GM21390 (cell line): Measurements from ENCODE around the gene CDCA5.
"Not testable (repeated sequence)": the region's sequence is repeated elsewhere in the genome, so short reads cannot be mapped to it uniquely, and the experiment has no call there.

Source experiments
- ATAC-seq: cut with Tn5 transposase; IDR thresholded peaks from one replicate; pipeline ENCODE4 v1.9.1; 2021; ENCODE audit not compliant: unreplicated experiment

CDCA5 gene

DNA sequence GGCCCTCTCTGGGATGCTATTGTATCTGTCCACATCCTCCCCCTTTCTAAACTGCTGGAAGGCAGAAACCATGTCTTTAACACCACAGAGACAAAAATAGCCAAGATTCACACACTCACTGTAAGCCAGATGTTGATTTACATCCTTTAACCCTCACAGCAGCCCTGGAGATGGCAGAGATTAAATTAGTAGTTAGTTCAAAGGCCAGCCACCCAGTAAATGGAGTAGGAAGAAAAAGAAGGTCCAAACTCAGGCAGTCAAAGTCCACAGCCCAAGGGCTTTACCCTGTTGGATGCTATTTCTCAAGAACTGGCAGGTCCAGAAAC lies 35.8 kb upstream of the CDCA5 start:
- ATAC-seq, result no peak

DNA sequence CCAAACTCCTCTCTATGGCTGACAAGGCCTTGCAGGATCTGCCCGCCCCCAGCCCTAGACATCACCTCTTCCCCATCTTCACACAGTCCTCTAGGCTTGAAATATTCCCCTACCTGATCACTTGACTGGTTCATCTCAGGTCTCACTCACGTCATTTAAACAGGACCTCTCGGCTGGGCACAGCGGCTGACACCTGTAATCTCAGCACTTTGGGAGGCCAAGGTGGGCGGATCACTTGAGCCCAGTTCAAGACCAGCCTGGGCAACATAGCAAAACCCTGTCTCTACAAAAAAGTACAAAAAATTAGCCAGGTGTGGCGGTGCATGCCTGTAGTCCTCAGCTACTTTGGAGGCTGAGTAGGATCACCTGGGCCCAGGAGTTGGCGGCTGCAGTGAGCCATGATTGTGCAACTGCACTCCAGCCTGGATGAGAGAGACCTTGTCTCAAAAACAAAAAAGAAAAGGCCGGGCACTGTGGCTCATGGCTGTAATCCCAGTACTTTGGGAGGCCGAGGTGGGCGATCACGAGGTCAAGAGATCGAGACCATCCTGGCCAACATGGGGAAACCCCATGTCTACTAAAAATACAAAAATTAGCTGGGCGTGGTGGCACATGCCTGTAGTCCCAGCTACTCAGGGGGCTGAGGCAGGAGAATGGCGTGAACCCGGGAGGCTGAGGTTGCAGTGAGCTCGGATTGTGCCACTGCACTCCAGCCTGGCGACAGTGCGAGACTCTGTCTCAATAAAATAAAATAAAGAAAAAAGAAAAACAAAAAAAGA lies 35.2 kb upstream of the CDCA5 start:
- ATAC-seq, result not testable (repeated sequence)

DNA sequence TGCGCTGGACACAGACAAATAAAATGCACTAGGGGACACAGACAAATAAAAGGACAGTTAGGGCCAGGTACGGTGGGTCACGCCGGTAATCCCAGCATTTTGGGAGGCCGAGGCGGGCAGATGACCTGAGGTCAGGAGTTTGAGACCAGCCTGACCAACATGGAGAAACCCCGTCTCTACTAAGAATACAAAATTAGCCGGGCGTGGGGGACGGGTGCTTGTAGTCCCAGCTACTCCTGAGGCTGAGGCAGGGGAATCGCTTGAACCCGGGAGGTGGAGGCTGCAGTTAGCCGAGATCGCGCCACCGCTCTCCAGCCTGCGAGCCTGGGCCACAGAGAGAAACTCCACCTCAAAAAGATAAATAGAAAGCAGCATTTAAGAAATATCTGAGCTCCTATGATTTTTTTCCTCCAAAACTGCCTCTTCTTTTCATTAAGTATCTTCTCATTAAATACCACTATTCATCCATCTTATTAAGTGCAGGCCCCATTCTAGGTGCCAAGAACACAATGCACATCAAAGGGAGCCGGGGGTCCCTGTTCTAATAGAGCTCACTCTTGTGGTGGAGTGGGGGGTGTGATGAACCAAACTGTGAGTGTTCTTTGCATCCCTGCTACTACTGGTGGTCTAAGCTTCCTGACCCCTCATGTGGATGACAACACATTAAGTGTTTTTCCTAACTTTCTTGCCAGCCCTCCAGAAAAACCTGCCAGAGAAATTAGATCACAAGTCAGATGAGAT lies 34.4 kb upstream of the CDCA5 start:
- no peak for ATAC-seq

DNA sequence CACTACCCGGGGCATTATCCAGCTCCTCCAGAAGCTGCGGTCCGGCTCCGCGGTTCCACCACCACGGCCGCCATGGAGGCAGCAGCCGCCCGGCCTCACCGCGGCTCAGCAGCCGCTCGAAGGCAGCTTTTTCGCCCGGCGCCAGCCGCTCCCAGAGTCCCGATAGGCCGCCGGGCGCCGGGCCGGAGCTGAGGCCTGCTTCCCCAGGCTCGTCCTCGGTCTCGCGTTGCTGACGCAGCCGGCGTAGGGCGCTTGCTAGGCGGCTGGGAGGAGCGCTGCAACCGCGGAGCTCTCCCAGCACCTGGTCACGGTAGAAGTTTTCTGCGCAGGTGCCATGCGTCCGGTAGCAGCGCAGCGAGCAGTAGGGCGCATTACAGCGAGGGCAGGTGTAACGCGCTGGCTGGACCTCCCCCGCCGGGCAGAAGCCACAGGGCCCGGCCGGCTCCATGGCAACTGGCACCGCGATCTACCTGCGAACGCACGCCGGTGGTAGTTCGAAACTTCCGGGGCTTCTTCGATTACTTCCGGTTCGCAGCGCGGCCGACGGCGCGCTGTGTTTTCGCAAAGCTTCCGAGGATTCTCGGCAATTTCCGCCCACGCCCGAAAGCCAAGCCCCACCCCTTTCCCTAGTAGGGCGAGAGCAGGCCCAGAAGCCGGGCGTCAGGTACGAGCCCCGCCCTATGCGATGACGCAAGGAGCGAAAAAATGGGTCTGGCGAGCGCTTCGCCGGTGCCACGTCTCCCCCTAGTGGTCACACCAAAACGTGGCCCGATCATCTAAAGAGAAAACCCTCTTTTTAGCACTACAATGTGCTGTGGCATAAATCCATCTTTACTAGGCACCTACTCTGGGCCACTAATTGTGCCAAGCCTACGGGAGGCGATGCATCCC lies 33.6 kb upstream of the CDCA5 start, which contains the start of gene ZNHIT2:
ZNHIT2 (minus strand) TSS at position 496 of the 891 bp plus-strand sequence; CDS start at position 448, 48 bp downstream.
- ATAC-seq, result peak; percentile 53

DNA sequence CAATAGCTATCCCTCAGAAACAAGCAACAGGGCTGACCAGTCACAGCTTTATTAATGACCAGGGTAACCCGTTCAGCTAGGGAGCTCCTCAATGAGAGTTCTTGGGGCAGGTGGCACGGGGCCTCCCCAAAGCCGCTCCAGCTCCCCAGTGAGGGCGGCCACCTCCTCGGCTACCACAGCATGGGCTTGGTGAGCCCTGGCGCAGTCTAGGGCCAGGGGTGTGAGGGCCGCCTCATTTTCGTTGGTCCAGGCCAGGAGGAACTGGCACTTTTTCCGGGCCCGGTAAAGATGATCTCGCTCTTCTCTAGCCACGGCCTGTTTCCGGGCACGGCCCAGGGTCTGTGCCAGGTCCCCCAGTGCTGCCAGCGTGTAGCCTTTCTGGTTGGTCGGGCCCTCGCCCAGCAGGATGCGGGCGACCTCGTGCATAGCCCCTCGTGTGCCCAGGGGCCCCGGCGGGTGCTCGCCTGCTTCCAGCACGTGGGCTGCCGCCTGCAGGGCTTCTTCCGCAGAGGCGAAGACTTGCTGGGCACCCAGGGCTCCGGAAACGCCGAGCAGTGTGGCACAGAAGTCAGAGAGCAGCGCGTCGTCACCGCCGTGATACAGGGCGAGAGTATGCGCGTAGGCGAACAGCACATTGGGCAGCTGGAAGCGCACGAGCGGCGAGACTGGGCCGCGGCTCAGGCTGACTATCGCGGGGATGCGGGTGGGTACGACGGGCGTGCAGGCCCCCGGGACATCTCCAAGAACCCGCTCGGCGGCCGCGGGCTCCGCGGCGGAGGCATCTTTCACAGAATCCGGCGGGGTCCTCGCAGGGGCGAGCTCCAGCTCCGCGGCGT lies 32.7 kb upstream of the CDCA5 start:
- no peak for ATAC-seq

DNA sequence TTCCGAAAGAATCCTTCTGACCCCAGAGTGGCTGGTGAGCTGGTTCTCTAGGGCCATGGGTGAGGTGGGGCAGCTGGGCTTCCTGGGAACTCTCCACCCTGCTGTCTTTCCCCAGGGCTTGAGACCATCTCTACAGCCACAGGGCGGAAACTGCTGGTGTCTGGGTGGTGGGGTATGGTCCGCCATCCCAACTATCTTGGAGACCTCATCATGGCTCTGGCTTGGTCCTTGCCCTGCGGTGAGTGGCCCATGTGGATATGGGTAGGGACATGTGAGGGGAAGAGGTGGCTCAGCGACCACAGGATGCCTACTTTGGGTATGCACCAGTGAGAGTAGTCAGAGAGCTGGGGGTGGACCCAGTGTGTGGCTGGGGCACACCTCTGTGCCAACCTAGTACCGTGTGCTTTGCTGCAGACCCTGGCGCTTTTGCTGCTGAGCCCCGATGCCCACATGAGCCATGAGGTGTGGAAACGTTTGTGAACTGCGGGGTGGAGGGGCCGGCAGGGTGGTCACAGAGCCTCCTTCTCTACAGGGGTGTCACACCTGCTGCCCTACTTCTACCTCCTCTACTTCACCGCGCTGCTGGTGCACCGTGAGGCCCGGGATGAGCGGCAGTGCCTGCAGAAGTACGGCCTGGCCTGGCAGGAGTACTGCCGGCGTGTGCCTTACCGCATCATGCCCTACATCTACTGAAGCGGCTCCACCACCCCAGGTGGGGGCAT lies 31.7 kb upstream of the CDCA5 start:
- no peak for ATAC-seq

DNA sequence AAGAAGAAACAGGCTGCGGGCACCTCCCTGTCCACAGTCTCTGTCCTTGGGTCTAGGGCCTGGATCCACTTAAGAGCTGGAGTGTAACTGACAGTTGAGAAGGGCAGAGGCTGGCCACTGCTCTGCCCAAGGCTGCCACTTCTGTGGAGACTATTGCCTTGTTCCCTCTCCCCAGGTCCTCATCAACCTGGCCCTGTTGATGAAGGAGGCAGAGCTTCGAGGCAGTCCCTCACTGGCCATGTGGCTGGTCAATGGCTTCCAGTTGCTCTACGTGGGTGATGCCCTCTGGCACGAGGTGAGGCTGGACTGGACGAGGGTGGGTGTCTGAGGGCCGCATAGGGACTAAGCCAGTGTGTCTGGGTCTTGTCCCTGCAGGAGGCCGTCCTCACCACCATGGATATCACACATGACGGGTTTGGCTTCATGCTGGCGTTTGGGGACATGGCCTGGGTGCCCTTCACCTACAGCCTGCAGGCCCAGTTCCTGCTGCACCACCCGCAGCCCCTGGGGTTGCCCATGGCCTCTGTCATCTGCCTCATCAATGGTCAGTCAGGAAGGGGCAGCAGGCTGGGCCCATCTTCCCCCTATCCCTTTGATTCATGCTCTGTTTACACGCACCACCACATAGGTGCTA lies 30.8 kb upstream of the CDCA5 start:
- no peak for ATAC-seq

DNA sequence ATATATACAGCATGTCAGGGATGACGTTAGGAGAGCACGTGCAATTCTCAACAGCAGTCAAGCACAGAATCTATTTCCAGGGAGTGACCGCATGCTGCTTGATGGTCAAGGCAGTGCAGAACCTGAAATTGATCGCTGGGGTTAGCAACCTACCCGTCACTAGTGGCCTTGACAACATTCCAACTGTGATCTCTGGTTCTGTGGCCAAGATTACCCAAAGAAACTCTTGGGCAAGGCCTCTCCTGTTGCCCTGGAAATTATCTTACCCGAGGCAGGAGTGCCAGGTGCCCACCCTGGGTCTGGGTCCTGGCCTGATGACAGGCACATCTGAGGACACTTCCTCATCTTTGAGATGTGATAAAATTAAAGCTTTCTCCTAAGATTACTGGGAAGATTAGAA lies 30.0 kb upstream of the CDCA5 start:
- ATAC-seq, result no peak

DNA sequence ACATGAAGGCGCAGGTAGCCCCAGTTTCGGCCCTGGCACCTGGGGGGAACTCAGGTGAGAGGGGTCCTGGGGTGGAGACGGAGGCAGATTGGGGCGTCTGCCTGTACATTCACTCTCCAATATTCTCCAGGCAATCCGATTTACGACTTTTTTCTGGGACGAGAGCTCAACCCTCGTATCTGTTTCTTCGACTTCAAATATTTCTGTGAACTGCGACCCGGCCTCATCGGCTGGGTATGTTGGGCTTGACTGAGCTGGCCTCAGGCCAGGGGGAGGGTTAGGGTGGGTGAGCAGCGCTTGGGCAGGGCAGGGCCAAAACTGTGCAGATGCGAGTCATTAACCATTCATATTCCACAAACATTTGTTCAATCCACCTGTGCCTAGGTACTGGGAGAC lies 29.5 kb upstream of the CDCA5 start:
- no peak for ATAC-seq

DNA sequence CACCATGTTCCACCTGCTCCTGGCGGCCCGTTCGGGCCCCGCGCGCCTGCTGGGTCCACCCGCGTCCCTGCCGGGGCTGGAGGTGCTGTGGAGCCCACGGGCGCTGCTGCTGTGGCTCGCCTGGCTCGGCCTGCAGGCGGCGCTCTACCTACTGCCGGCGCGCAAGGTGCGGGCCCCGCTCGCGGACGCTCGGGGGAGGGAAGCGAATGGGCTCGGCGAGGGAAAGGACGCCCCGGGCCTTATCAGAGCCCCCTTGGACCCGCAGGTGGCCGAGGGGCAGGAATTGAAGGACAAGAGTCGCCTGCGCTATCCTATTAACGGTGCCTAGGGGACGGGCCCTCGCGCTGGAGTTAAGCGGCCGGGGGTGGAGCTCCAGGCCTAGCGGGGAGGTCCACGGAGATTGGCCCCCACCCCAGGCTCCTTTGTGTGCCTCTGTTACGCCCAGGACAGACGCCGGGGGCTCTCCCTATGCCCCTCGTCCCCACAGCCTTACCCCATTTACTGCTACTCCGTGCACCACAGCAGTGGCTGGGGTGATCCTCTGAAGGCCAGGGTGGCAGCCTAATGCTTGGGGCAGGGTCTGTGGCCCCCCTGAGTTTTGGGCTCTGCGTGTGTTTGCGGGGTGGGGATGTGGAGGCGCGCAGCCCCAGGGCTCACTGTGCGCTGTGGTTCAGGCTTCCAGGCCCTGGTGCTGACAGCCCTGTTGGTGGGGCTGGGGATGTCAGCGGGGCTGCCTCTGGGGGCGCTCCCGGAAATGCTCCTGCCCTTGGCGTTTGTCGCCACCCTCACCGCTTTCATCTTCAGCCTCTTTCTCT lies 28.9 kb upstream of the CDCA5 start:
- no peak for ATAC-seq

DNA sequence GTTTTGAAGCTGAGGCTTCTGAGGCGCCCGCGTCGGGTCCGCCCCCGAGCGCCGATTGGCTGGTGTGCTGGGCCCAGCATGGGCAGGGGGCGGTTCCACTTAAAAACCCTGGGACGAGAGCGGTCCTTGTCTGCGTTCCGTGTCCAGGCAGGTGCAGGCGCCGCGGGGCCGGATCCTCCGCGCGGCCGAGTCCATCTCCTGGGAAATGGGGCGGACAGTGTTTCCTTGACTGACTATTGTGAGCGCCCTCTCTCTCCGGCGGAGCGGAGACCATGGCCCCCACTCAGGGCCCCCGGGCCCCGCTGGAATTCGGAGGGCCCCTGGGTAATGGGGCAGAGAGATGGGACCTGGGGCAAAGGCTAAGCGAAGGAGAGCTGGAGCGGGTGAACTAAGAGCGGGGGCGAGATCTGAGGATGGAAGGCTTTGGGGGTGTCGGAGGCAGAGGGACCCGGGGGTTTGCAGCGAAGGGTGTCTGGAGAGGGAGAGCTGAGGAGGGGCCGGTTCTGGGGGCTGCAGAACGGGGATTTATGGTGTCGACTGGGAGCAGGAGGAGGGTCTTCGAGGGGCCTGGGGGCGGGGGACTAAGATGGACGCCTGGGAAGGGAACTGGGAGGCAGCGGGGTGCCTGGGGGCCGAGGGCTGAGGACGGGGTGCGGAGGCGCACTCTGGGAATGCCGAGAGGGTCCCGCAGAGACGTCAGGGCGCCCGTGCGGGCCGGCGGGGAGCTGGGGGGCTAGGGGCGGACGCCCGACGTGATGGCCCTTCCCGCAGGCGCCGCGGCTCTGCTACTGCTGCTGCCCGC lies 28.1 kb upstream of the CDCA5 start, which contains the start of gene TM7SF2:
TM7SF2 (plus strand) TSS at position 129 of the 802 bp plus-strand sequence; CDS start at position 273, 144 bp downstream.
- ATAC-seq, result peak; percentile 58

DNA sequence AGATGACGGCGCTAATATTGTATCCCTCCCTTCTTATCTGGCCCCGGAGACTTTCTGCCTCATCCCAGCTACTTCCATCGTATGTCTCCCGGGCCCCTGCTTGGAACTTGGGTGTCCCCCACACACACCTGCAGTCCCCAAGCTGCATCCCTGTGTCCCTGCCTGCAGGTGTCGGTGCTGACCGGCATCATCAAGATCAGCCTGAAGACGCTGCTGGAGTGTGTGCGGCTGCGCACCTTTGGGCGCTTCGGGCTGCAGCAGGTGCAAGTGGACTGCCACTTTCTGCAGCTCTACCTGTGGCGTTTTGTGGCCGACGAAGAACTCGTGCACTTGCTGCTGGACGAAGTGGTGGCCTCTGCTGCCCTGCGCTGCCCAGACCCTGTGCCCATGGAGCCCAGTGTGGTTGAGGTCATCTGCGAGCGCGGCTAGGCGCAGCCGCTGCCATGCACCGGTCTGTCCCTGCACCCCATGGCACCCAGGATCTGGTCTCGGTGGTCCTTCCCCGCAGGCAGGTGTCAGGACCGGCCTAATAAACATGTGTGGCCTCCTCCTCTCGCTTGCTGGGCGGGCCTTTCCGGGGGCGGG lies 27.4 kb upstream of the CDCA5 start:
- ATAC-seq, result no peak

DNA sequence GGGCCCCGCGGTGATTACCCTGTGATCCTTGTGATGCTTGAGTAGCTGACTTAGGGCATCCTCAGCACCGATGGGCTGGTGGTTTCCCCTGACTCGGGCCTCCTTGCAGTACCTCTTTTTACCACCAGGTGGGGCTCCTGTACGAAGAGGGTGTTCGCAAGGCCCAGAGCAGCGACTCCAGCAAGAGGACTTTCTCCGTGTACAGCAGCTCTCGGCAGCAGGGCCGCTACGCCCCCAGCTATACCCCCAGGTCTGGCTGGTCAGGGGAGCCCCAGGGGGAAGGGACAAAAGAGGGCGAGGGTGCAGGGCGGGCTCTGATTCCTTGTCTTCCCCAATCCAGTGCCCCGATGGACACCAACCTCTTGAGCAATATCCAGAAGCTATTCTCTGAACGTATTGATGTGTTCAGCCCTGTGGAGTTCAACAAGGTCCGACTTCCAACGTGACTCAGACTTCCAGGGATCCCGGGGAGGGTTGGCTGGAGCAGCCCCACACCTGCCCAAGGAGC lies 26.6 kb upstream of the CDCA5 start:
- peak; percentile 30 for ATAC-seq

DNA sequence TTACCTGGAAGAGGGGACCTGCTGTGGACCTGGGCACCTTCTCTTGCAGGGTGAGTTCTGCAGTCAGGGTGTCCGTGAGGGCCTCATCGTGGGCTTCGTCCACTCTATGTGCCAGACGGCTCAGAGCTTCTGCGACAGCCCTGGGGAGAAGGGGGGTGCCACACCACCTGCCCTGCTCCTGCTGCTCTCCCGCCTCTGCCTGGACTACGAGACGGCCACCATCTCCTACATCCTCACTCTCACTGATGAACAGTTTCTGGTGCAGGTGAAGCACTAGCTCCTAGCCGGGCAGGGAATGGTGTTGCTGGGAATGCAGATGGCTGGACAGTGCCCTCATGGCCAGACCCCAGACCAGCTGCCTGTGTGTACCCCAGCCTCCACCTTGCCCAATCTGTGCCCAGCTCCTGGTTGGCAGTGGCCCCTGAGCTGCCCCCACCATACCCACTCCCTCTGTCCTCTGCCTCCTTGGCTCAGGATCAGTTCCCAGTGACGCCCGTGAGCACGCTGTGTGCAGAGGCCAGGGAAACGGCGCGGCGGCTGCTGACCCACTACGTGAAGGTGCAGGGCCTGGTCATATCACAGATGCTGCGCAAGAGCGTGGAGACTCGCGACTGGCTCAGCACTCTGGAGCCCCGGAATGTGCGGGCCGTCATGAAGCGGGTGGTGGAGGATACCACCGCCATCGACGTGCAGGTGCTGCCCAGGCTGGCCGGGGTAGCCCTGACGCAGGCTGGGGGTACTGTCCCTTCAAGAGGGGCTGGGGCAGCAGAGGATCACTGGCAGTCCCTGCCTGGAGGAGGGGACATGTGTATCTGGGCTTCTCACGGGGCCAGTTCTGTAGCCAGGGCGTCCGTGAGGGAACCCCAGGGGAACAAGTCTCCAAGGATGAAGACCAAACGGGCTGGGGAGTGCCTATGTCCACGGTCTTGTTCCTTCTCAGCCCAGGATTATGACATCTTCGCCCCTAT lies 25.7 kb upstream of the CDCA5 start:
- ATAC-seq, result no peak

DNA sequence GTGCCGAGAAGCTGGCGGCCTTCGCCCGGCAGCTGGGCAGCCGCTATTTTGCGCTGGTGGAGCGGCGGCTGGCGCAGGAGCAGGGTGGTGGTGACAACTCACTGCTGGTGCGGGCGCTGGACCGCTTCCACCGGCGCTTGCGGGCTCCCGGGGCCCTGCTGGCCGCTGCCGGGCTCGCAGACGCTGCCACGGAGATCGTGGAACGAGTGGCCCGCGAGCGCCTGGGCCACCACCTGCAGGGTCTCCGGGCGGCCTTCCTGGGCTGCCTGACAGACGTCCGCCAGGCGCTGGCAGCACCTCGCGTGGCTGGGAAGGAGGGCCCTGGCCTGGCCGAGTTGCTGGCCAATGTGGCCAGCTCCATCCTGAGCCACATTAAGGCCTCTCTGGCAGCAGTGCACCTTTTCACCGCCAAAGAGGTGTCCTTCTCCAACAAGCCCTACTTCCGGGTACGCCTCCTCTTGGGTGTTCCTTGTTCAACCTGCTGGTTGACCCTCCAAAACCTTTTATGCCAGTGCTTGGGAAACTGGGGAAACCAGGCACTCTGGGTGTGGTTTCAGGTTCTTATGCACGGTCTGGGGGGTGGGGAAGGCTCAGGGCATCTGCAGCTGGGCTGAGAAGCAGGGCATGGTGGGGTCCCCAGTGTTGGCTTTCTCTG lies 24.8 kb upstream of the CDCA5 start:
- no peak for ATAC-seq
